Fibroblast of lung (primary cell): ENCODE measurements around the gene LFNG.

Experiments used
- EZH2 ChIP-seq: IDR thresholded peaks from 2 replicates; pipeline ENCODE4 v1.5.1; 2012; ENCODE audit warnings: low read length, control low read depth, mild to moderate bottlenecking; ENCODE audit errors: missing control alignments
- TF ChIP-seq, protein P1 (sequence below), 2 donors: IDR thresholded peaks in 1 of 2; conservative IDR thresholded peaks in 1 of 2; 1 replicate in 1 of 2; 2 replicates in 1 of 2; pipeline ENCODE4 v1.5.1; 2011 to 2012; ENCODE audit warnings: low read length in 2 of 2, control low read depth in 1 of 2, inconsistent platforms in 1 of 2, low read depth in 1 of 2, mild to moderate bottlenecking in 1 of 2

DNA sequence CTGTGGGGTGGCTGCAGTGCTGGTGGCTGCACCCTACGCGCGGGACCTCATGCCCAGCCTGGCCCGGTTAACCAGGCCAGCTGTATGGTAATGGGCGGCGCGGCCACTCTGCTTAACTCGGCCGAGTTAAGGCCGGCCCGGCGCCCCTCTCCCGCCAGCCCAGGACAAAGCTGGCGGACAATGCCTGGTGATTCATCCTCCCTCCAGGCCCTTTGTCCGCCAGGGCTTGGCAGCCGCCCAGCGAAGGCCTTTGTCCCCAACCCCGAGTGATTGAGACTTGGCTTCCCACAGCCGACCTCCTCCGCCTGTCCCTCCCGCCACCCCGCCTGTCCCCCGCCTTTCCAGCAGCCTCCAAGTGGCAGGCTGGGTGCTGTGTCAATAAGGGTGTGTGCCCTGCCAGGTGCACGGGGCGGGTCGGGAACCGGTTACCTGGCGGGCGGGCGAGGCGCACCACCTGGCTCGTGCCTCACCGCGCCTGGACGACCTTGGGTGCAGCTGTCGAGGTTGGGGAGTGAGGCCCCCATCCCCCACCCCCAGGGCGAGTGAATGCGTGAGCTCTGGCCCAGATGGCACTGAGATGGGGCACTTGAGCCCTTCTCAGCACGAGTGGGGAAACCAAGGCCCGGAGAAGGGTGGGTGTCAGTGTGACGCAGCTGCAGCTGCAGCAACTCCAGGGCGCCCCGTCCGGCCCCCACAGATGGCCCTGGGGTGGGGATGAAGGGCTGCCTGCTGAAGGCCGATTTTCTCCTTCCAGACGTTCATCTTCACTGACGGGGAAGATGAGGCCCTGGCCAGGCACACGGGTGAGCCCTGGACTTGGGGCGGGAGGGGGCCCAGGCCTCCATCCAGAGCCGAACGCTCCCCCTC lies 4.6 kb downstream of the LFNG start:
- TF ChIP-seq EZH2 = no peak
- TF ChIP-seq, protein P1, sequence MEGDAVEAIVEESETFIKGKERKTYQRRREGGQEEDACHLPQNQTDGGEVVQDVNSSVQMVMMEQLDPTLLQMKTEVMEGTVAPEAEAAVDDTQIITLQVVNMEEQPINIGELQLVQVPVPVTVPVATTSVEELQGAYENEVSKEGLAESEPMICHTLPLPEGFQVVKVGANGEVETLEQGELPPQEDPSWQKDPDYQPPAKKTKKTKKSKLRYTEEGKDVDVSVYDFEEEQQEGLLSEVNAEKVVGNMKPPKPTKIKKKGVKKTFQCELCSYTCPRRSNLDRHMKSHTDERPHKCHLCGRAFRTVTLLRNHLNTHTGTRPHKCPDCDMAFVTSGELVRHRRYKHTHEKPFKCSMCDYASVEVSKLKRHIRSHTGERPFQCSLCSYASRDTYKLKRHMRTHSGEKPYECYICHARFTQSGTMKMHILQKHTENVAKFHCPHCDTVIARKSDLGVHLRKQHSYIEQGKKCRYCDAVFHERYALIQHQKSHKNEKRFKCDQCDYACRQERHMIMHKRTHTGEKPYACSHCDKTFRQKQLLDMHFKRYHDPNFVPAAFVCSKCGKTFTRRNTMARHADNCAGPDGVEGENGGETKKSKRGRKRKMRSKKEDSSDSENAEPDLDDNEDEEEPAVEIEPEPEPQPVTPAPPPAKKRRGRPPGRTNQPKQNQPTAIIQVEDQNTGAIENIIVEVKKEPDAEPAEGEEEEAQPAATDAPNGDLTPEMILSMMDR (conservative IDR thresholded peaks at IDR 0.05 in 1 of 2, IDR thresholded peaks at IDR 0.05 in 1 of 2; ENCODE audit: low read depth in 1 of 2, low read length in 2 of 2) = no peak
